Right atrium auricular region (tissue), 2 donors: ENCODE measurements around the gene SWT1. TPM values are rescaled to one million over a fixed set of nuclear protein-coding genes. Genes with fewer than 3 reads are reported as not detected.

Experiments
- DNase-seq: peaks from one replicate; pipeline ENCODE4 v3.0.0-alpha.2; 2019; ENCODE audit warnings: low spot score
- H3K27ac ChIP-seq, 2 donors: fragments of 200-600 bp; sonication (generic); 1 replicate in 1 of 2; 2 replicates in 1 of 2; pipeline ENCODE4 v1.5.1; 2016 to 2019
- H3K27me3 ChIP-seq, 2 donors: fragments of 200-600 bp; sonication (generic); one replicate each; pipeline versions ENCODE4 v1.5.1 to v1.6.0; 2017 to 2019
- H3K36me3 ChIP-seq: fragments of 200-600 bp; sonication (generic); one replicate; pipeline ENCODE4 v1.5.1; 2016
- H3K4me1 ChIP-seq, 2 donors: fragments of 200-600 bp; sonication (generic); one replicate each; pipeline versions ENCODE4 v1.5.1 to v1.6.0; 2017 to 2019
- H3K4me3 ChIP-seq, 2 donors: fragments of 200-600 bp; sonication (generic); 1 replicate in 1 of 2; 2 replicates in 1 of 2; pipeline ENCODE4 v1.5.1; 2017 to 2019; ENCODE audit warnings: mild to moderate bottlenecking in 1 of 2, moderate library complexity in 1 of 2
- H3K9me3 ChIP-seq, 2 donors: fragments of 200-600 bp; sonication (generic); one replicate each; pipeline ENCODE4 v1.5.1; 2019
- total RNA-seq, 2 donors: library from RNA; depleted of rRNA; stranded (reverse); fragments of >200 nt; gene quantifications; one replicate each; pipeline ENCODE4 v1.1.0, GENCODE V29; 2016
- TF ChIP-seq, protein P1 (sequence below), 2 donors: fragments of 200-600 bp; sonication (generic); IDR thresholded peaks; one replicate each; pipeline ENCODE4 v1.5.1; 2019; ENCODE audit warnings: antibody characterized with exemption in 2 of 2

SWT1 gene
- 1 to 10 TPM; 4.9 to 6.2 TPM for total RNA-seq

GRCh38 chr1:185156854-185157598, at the start of gene SWT1, which contains the start of gene TRMT1L:
Gene SWT1 (plus strand): TSS chr1:185157167. CDS start chr1:185160842, 3,675 bp downstream.
Gene TRMT1L (minus strand): TSS chr1:185156953. CDS start chr1:185156712, 241 bp downstream.
- H3K27me3 ChIP-seq: no peaks in the 10 kb centered on the region
- TF ChIP-seq, protein P1, sequence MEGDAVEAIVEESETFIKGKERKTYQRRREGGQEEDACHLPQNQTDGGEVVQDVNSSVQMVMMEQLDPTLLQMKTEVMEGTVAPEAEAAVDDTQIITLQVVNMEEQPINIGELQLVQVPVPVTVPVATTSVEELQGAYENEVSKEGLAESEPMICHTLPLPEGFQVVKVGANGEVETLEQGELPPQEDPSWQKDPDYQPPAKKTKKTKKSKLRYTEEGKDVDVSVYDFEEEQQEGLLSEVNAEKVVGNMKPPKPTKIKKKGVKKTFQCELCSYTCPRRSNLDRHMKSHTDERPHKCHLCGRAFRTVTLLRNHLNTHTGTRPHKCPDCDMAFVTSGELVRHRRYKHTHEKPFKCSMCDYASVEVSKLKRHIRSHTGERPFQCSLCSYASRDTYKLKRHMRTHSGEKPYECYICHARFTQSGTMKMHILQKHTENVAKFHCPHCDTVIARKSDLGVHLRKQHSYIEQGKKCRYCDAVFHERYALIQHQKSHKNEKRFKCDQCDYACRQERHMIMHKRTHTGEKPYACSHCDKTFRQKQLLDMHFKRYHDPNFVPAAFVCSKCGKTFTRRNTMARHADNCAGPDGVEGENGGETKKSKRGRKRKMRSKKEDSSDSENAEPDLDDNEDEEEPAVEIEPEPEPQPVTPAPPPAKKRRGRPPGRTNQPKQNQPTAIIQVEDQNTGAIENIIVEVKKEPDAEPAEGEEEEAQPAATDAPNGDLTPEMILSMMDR (IDR thresholded peaks at IDR 0.05): no peak
- H3K27ac ChIP-seq: peak within 1 kb of the TSS; percentile 98 to 99
- peaks cover 5% of the 10 kb centered on the region for H3K36me3 ChIP-seq
- DNase-seq: peak; percentile 100
- H3K9me3 ChIP-seq: no peaks in the 10 kb centered on the region
- H3K4me3 ChIP-seq: peak within 1 kb of the TSS; percentile 81 to 93
- peaks cover 0 to 31% of the 10 kb centered on the region in 2 donors for H3K4me1 ChIP-seq

DNA sequence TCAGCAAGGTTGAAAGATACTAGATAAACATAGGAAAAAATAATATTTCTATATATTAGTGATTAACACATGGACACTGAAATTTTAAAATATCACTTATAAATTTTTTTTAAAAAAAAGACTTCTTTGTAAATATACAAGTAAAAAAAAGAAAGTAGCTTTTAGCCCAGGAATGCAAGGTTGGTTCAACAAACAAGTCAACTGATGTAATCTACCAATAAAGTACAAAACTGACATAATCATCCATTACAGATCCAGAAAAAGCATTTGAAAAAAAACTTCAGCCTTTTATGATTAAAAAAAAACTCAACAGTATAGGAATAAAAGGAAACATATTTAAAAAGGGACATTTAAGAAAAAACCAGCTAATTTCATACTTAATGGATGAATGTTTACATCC, 48.6 kb upstream of the SWT1 start:
- no peaks in the 10 kb centered on the region for H3K4me1 ChIP-seq
- no peak for DNase-seq
- TF ChIP-seq, protein P1 (IDR thresholded peaks at IDR 0.05): no peak
- H3K9me3 ChIP-seq: peaks cover 10 to 33% of the 10 kb centered on the region in 2 donors
- H3K36me3 ChIP-seq: no peaks in the 10 kb centered on the region
- H3K4me3 ChIP-seq: no peak overlapping the region
- no peak overlapping the region for H3K27ac ChIP-seq
- no peaks in the 10 kb centered on the region for H3K27me3 ChIP-seq

DNA sequence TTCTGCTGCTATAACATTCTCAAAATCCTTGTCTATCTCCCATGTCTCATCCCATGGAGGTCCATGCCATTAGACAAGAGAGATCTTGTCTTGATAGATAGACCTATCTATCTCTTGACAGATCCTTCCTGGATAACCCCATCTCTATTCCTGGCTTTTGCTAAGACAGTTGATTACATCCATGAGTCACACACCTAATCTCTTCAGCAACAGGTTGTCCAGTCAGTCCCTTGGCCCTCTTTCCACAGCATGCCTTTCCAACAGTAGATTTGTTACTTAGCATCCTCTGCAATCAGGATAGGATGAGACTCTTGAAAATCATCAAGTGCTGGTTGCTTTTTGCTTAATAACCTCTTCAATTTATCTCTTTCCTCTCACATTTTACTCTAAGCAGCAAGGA, 46.8 kb upstream of the SWT1 start:
- TF ChIP-seq, protein P1 (IDR thresholded peaks at IDR 0.05): no peak
- H3K27me3 ChIP-seq: no peaks in the 10 kb centered on the region
- no peak for DNase-seq
- H3K4me3 ChIP-seq: no peak overlapping the region
- H3K36me3 ChIP-seq: no peaks in the 10 kb centered on the region
- peaks cover 10 to 33% of the 10 kb centered on the region in 2 donors for H3K9me3 ChIP-seq
- H3K4me1 ChIP-seq: no peaks in the 10 kb centered on the region
- H3K27ac ChIP-seq: no peak overlapping the region

DNA sequence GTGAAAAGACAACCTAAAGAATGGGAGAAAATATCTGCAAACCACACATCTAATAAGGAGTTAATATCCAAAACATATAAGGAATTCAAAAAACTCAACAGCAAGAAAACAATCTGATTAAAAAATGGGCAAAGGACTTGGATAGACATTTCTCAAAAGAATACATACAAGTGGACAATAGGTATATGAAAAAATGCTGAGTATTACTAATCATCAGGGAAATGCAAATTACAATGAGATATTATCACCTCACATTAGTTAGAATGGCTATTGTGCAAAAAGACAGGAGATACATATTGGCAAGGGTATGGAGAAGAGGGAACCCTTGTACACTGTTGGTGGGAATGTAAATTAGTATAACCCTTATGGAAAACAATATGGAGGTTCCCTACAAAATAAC, 45.1 kb upstream of the SWT1 start:
- Histone ChIP-seq H3K36me3 (no peaks in the 10 kb centered on the region), H3K27ac (no peak overlapping the region), H3K9me3 (peaks cover 10 to 33% of the 10 kb centered on the region in 2 donors), H3K4me1 (no peaks in the 10 kb centered on the region), H3K27me3 (no peaks in the 10 kb centered on the region), H3K4me3 (no peak overlapping the region)
- TF ChIP-seq, protein P1 (IDR thresholded peaks at IDR 0.05): no peak
- no peak for DNase-seq

- Histone ChIP-seq H3K36me3 (no peaks in the 10 kb centered on the region), H3K4me3 (no peak overlapping the region), H3K27ac (no peak overlapping the region), H3K27me3 (no peaks in the 10 kb centered on the region), H3K9me3 (peaks cover 10 to 29% of the 10 kb centered on the region in 2 donors), H3K4me1 (no peaks in the 10 kb centered on the region)
- TF ChIP-seq, protein P1 (IDR thresholded peaks at IDR 0.05): no peak
- no peak for DNase-seq
These were observed 44.6 kb upstream of the SWT1 start for GRCh38 chr1:185112356-185112755.
